Stimulated activated CD8-positive, alpha-beta memory T cell treated with anti-CD3 and anti-CD28 coated beads, Interleukin-12 subunit alpha, Interleukin-12 subunit beta, amount 100 ng/mL, for 24 hours (primary cell): ENCODE data around the gene TBC1D5.
"Not testable (repeated sequence)": the region's sequence is repeated elsewhere in the genome, so short reads cannot be mapped to it uniquely, and the experiment has no call there.

Experiments used
- DNase-seq: peaks from one replicate; pipeline ENCODE4 v3.0.0-alpha.2; 2020; ENCODE audit errors: extremely low read depth

The TBC1D5 gene

GRCh38 chr3:17546500-17547255 lies 195.8 kb downstream of the TBC1D5 start:
- no peak for DNase-seq

DNA sequence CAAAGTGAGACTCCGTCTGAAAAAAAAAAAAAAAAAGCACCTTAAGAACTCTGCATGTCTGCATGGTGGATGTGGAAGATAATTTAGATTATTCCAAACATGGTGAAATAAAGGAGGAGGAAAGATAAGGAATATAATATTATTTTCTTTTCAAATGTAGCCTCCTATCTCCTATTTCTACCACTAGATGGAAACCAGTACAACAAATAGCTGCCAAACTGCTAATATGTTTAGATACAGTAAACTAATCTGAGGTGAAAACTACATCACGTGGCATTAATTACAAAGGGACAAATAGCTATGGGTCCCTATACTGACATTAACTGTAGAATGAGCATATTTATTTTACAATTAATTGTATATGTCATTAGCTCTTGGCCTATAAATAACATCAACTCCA lies 197.8 kb downstream of the TBC1D5 start:
- no peak for DNase-seq

DNA sequence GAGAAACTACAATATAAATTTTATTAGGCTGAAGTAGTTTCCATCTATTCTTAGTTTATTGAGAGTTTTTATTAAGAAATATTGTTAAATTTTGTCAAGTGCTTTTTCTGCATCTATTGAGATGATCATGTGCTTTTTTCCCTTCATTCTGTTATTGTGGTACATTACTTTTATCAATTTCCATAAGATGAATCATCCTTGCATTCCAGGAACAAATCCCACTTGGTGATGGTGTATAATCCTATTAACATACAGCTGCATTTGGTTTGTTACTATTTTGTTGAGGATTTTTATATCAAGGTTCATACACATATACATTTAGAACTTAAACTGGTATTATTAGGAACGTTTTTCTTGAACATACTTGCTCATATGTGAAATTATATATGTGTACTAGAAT lies 199.8 kb downstream of the TBC1D5 start:
- DNase-seq, result no peak

DNA sequence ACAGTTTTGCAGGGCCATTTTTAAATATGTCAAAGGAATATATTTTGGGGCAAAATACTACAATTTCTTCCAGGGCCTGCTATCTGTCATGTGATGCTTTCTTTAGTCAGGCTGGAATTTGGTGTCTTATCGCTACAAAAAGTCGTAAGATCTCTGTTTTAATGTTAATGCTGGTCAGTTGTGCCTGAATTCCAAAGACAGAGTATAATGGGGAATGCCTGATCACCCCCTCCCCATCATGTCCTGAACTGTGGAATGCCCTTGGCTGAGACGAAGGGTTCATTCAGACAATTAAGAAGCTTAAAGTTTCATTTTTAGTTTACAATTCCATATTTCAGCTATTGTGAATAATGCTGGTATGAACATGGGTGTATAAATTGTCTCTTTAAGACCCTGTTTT lies 203.0 kb downstream of the TBC1D5 start:
- DNase-seq, result no peak

DNA sequence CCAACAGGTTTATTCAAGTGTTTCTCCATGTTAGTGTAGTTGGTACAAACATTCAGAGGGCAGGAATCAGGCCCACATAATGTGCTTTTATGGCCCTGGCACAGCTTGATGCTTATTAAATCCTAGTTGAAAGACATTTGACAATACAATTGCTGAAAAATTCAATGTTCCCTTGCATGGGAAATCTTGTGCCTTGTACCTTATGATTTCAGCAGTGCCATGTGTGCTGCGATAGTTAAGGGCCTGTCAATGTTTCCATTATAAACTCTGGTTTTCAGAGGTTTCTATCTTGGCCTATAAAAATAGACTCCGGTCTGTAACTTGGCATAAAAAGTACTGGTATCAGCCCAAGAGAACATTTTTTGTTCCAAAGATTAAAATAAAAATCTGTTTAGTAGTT lies 207.2 kb downstream of the TBC1D5 start:
- DNase-seq, result no peak

DNA sequence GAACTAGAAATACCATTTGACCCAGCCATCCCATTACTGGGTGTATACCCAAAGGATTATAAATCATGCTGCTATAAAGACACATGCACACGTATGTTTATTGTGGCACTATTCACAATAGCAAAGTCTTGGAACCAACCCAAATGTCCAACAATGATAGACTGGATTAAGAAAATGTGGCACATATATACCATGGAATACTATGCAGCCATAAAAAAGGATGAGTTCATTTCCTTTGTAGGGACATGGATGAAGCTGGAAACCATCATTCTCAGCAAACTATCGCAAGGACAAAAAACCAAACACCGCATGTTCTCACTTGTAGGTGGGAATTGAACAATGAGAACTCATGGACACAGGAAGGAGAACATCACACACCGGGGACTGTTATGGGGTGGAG lies 210.0 kb downstream of the TBC1D5 start:
- not testable (repeated sequence) for DNase-seq

GRCh38 chr3:17529677-17530076 lies 212.8 kb downstream of the TBC1D5 start:
- no peak for DNase-seq

GRCh38 chr3:17518189-17519059 lies 224.0 kb downstream of the TBC1D5 start:
- no peak for DNase-seq

GRCh38 chr3:17515445-17516234 lies 226.8 kb downstream of the TBC1D5 start:
- no peak for DNase-seq

DNA sequence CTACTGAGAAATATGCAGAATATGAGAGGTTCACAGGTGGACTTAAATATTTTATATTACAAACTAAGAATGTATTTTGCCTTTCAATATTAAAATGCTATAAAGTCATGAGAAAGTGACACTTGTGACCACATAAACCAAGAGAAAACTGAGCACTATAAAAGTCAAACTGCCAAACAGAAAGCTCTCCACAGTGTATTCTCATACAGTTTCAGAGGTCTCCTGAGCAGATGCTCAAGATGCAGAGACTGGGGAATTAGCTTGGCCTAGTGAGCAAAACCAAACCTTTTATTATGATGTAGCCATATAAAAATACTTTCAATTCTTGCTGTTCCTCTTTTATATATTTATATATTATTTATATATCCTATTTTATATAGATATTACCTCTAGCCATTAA lies 227.8 kb downstream of the TBC1D5 start:
- DNase-seq, result no peak

DNA sequence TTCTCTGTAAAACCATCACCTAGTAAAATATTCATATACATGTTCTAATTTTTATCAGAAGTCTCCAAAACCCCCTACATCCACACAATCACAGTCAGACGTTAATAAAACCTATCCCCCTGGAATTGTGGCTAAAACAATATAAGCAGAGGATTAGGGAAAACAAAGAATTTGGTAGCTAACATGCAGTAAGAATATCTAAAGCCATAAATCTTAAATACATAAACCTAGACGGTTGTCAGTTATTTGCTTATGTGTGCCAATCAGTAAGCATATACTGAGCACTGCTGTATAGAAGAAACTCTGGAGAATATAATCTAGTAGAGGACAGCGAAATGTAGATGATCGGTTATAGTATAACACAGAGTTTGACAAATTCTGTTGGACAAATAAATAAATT lies 232.2 kb downstream of the TBC1D5 start:
- DNase-seq, result no peak

GRCh38 chr3:17508180-17508752 lies 234.2 kb downstream of the TBC1D5 start:
- no peak for DNase-seq

GRCh38 chr3:17507480-17507879 lies 235.0 kb downstream of the TBC1D5 start:
- DNase-seq, result no peak

DNA sequence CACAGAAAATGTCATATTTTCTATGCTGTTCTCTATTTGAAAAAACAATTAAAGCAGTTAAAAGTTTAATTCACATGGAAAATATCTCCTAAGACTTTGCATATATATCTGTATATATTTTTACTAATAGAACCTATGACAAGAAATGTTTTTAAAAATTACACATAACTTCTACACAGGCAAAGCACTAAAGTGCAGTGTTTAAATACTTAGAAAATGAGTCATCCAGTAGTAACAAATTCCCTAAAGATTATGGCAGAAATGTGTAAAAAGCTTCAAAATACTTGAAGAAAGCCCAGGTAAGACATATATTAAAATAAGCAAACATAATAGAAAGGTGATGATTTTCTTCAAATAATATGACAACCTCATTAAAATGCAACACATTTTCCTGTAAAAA lies 236.6 kb downstream of the TBC1D5 start:
- DNase-seq, result no peak

GRCh38 chr3:17501745-17502144 lies 240.7 kb downstream of the TBC1D5 start:
- no peak for DNase-seq

GRCh38 chr3:17500618-17501017 lies 241.8 kb downstream of the TBC1D5 start:
- no peak for DNase-seq

DNA sequence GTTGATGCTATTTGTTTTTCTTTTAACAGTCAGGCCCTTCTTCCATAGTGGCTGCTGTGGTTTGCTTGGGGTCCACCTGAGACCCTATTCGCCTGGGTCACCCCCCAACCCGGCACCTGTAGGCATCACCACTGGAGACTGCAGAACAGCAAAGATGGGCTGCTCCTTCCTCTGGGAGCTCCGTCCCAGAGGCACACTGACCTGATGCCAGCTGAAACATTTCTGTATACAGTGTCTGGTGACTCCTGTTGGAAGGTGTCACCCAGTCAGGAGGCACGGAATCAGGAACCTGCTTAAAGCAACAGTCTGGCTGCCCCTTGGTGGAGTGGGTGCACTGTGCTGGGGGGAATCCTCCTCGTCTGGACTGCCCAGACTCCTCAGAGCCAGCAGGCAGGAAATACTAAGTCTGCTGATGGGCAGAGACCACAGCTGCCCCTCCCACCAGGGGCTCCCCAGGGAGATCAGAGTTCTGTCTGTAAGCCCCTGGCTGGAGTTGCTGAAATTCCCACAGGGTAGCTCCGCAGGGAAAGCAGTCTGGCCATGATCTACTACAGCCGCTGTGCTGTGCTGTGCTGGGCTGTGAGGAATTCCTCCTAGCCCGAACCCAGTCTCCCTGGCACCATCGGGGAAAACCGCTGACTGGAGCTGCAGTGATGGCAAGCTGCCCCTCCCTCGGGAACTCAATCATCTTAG lies 248.2 kb downstream of the TBC1D5 start:
- no peak for DNase-seq

GRCh38 chr3:17491601-17492000 lies 250.8 kb downstream of the TBC1D5 start:
- no peak for DNase-seq

- DNase-seq, result not testable (repeated sequence)
These were observed 251.2 kb downstream of the TBC1D5 start for GRCh38 chr3:17491190-17491589.

- DNase-seq, result no peak
These were observed 253.3 kb downstream of the TBC1D5 start for GRCh38 chr3:17489139-17489538.

DNA sequence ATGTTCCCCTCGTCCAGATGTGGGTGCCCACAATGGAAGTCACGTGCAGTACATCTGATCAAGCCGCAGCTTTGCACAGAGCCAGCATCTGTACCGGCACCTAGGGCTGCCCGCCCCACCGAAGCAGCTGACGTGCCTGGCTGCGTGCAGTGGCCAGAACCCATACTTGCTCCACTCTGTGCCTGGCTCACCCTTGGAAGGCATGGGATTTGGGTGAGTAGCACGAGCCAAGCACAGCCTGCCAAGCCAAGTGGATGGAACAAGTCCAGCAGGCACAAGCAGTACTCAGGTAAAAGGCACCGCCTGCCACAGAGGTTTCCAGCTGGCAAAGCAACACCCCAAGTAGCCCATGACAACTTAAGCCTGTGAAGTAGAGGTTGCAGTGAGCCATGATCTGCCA lies 261.3 kb downstream of the TBC1D5 start:
- DNase-seq, result no peak
